ENCODE data around the gene MRE11.

DNA sequence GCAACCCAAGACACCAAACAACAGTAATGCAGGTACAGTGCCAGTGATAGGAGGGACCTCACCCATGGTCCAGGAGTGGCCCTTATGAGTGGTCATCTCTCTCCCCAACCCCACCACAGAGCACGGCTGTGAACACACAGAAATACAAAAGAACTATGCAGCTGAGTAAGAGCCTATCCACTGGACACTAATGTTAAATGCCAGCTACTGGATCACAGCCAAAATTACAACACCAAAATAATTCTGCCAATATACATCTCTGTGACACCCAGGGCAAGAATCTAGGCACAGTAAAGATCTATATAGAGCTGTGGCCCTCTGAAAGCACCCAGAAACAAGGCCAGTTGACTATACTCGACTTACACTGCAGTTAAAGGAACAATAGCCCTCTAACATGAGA, 69.6 kb downstream of the MRE11 start:
- no peak for TF ChIP-seq POLR2A (IDR thresholded peaks at IDR 0.05)
- TF ChIP-seq, protein P1, sequence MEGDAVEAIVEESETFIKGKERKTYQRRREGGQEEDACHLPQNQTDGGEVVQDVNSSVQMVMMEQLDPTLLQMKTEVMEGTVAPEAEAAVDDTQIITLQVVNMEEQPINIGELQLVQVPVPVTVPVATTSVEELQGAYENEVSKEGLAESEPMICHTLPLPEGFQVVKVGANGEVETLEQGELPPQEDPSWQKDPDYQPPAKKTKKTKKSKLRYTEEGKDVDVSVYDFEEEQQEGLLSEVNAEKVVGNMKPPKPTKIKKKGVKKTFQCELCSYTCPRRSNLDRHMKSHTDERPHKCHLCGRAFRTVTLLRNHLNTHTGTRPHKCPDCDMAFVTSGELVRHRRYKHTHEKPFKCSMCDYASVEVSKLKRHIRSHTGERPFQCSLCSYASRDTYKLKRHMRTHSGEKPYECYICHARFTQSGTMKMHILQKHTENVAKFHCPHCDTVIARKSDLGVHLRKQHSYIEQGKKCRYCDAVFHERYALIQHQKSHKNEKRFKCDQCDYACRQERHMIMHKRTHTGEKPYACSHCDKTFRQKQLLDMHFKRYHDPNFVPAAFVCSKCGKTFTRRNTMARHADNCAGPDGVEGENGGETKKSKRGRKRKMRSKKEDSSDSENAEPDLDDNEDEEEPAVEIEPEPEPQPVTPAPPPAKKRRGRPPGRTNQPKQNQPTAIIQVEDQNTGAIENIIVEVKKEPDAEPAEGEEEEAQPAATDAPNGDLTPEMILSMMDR (IDR thresholded peaks at IDR 0.05): no peak

Measured in thyroid gland (tissue), 4 donors.